OCI-LY3 (cell line): ENCODE results near the gene CCDC127.

Experiments
- H2AFZ ChIP-seq: fragments of 200-600, 300-600 bp; shearing (Covaris generic); 2 replicates; pipeline ENCODE4 v1.6.0; 2014; ENCODE audit warnings: antibody characterized with exemption, low read depth, low read length
- H3K27ac ChIP-seq: fragments of 200-600, 300-600 bp; sonication (generic); 2 replicates; pipeline ENCODE4 v1.5.1; 2014; ENCODE audit warnings: mild to moderate bottlenecking, low read length, moderate library complexity, mixed read lengths
- H3K27me3 ChIP-seq: fragments of 200-600, 300-600 bp; sonication (generic); 2 replicates; pipeline ENCODE4 v1.6.1; 2014; ENCODE audit warnings: low read depth, low read length, mixed read lengths
- H3K36me3 ChIP-seq: fragments of 200-600, 300-600 bp; sonication (generic); replicated peaks from 2 replicates; pipeline ENCODE3; 2014; ENCODE audit warnings: low read depth, low read length, mixed read lengths
- H3K4me1 ChIP-seq: fragments of 300-600, 200-600 bp; sonication (generic); 2 replicates; pipeline ENCODE4 v1.6.1; 2014; ENCODE audit warnings: low read length, mixed read lengths
- H3K4me2 ChIP-seq: fragments of 200-600, 300-600 bp; sonication (generic); 2 replicates; pipeline ENCODE4 v1.6.1; 2014; ENCODE audit warnings: low read length, mixed read lengths
- H3K4me3 ChIP-seq: fragments of 300-600, 200-600 bp; sonication (generic); 2 replicates; pipeline ENCODE4 v1.5.1; 2014; ENCODE audit warnings: antibody characterized with exemption, mild to moderate bottlenecking, low read length, moderate library complexity
- H3K79me2 ChIP-seq: fragments of 300-600, 200-600 bp; shearing (Covaris generic); 2 replicates; pipeline ENCODE4 v1.6.1; 2014; ENCODE audit warnings: mild to moderate bottlenecking, low read length, mixed read lengths
- H3K9ac ChIP-seq: fragments of 300-600, 200-600 bp; shearing (Covaris generic); 2 replicates; pipeline ENCODE4 v1.6.0; 2014; ENCODE audit warnings: mild to moderate bottlenecking, low read length, moderate library complexity
- H3K9me3 ChIP-seq: fragments of 200-600, 300-600 bp; shearing (Covaris generic); 2 replicates; pipeline ENCODE4 v1.6.1; 2014; ENCODE audit warnings: low read length, mixed read lengths; ENCODE audit not compliant: insufficient read depth
- H4K20me1 ChIP-seq: fragments of 200-600, 300-600 bp; sonication (generic); 2 replicates; pipeline ENCODE4 v1.6.1; 2016; ENCODE audit warnings: low read length, mixed read lengths; ENCODE audit not compliant: insufficient read depth
- CTCF ChIP-seq: fragments of 200-600, 300-600 bp; sonication (generic); IDR thresholded peaks from 2 replicates; pipeline ENCODE4 v1.5.1; 2014; ENCODE audit warnings: antibody characterized with exemption, low read length, low read depth
- EZH2phosphoT487 ChIP-seq: fragments of 200-600 bp; shearing (Covaris generic); IDR thresholded peaks from 2 replicates; pipeline ENCODE4 v1.6.1; 2018; ENCODE audit warnings: antibody characterized with exemption, mixed run types, low read depth

Gene CCDC127

GRCh38 chr5:159448-160172 is 58.3 kb downstream of the CCDC127 start:
- H3K9ac ChIP-seq: no peak overlapping the region
- no peaks in the 10 kb centered on the region for H3K36me3 ChIP-seq
- no peak for TF ChIP-seq CTCF
- no peak for TF ChIP-seq EZH2phosphoT487
- H3K27ac ChIP-seq: no peak overlapping the region
- no peak overlapping the region for H3K4me3 ChIP-seq
- H3K27me3 ChIP-seq: no peaks in the 10 kb centered on the region
- no peaks in the 10 kb centered on the region for H3K79me2 ChIP-seq
- H2AFZ ChIP-seq: no peak overlapping the region
- no peaks in the 10 kb centered on the region for H4K20me1 ChIP-seq
- H3K4me2 ChIP-seq: no peak overlapping the region
- no peaks in the 10 kb centered on the region for H3K4me1 ChIP-seq
- no peaks in the 10 kb centered on the region for H3K9me3 ChIP-seq

- Histone ChIP-seq H3K27ac (no peak overlapping the region), H3K4me3 (no peak overlapping the region), H3K4me1 (no peaks in the 10 kb centered on the region), H3K9me3 (no peaks in the 10 kb centered on the region), H3K4me2 (no peak overlapping the region), H2AFZ (no peak overlapping the region), H3K9ac (no peak overlapping the region), H3K27me3 (no peaks in the 10 kb centered on the region), H3K36me3 (no peaks in the 10 kb centered on the region), H3K79me2 (no peaks in the 10 kb centered on the region), H4K20me1 (no peaks in the 10 kb centered on the region)
- TF ChIP-seq EZH2phosphoT487 (no peak), CTCF (no peak)
Measured at GRCh38 chr5:158807-159447, 59.0 kb downstream of the CCDC127 start.

GRCh38 chr5:157801-158200 is 60.2 kb downstream of the CCDC127 start:
- Histone ChIP-seq H3K9ac (no peak overlapping the region), H3K27me3 (no peaks in the 10 kb centered on the region), H3K4me2 (no peak overlapping the region), H3K36me3 (no peaks in the 10 kb centered on the region), H3K4me3 (no peak overlapping the region), H3K4me1 (no peaks in the 10 kb centered on the region), H3K9me3 (no peaks in the 10 kb centered on the region), H3K79me2 (no peaks in the 10 kb centered on the region), H4K20me1 (no peaks in the 10 kb centered on the region), H2AFZ (no peak overlapping the region), H3K27ac (no peak overlapping the region)
- TF ChIP-seq CTCF (no peak), EZH2phosphoT487 (no peak)

- Histone ChIP-seq H3K4me2 (no peak overlapping the region), H3K27me3 (no peaks in the 10 kb centered on the region), H4K20me1 (no peaks in the 10 kb centered on the region), H3K9ac (no peak overlapping the region), H3K36me3 (no peaks in the 10 kb centered on the region), H3K9me3 (no peaks in the 10 kb centered on the region), H3K4me3 (no peak overlapping the region), H3K27ac (no peak overlapping the region), H3K4me1 (no peaks in the 10 kb centered on the region), H3K79me2 (no peaks in the 10 kb centered on the region), H2AFZ (no peak overlapping the region)
- no peak for TF ChIP-seq CTCF
- TF ChIP-seq EZH2phosphoT487: no peak
Measured at GRCh38 chr5:157126-157715, 60.7 kb downstream of the CCDC127 start.
